HG03175 (cell line): ENCODE data around the gene CERCAM.
"Not testable (repeated sequence)": the region's sequence is repeated elsewhere in the genome, so short reads cannot be mapped to it uniquely, and the experiment has no call there.

Source experiments
- ATAC-seq: cut with Tn5 transposase; IDR thresholded peaks from one replicate; pipeline ENCODE4 v1.9.1; 2021; ENCODE audit warnings: mild to moderate bottlenecking, moderate library complexity; ENCODE audit not compliant: unreplicated experiment

Gene CERCAM

DNA sequence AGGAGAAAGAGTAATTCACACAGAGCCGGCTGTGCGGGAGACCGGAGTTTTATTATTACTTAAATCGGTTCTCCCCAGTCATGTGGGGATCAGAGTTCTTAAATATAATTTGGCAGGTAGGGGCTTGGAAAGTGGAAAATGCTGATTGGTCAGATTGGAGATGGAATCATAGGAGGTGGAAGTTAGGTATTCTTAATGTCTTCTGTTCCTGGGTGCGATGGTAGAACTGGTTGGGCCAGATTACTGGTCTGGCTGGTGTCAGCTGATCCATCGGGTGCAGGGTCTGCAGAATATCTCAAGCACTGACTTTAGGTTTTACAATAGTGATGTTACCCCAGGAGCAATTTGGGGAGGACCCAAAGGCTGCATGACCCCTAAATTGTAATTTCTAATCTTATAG, 4.6 kb upstream of the CERCAM start:
- no peak for ATAC-seq

DNA sequence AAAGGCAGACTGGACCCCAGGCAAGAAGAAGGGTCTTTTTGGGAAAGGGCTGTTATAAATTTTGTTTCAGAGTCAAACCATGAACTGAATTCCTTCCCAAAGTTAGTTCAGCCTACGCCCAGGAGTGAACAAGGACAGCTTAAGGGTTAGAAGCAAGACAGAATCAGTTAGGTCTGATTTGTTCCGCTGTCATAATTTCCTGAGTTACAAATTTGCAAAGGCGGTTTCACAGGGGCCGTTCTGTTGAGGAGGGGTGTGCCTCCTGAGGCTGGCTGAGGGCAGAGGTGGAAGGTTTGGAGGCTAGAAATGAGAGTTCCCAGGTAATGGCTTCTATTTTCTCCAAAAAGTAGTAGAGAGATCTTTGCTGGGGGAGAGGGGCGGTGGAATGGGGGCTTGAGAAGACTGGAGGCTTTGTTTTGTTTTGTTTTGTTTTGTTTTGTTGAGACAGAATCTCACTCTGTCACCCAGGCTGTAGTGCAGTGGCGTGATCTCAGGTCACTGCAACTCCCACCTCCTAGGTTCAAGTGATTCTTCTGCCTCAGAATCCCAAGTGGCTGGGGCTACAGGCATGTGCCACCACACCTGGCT, 4.1 kb upstream of the CERCAM start:
- no peak for ATAC-seq

DNA sequence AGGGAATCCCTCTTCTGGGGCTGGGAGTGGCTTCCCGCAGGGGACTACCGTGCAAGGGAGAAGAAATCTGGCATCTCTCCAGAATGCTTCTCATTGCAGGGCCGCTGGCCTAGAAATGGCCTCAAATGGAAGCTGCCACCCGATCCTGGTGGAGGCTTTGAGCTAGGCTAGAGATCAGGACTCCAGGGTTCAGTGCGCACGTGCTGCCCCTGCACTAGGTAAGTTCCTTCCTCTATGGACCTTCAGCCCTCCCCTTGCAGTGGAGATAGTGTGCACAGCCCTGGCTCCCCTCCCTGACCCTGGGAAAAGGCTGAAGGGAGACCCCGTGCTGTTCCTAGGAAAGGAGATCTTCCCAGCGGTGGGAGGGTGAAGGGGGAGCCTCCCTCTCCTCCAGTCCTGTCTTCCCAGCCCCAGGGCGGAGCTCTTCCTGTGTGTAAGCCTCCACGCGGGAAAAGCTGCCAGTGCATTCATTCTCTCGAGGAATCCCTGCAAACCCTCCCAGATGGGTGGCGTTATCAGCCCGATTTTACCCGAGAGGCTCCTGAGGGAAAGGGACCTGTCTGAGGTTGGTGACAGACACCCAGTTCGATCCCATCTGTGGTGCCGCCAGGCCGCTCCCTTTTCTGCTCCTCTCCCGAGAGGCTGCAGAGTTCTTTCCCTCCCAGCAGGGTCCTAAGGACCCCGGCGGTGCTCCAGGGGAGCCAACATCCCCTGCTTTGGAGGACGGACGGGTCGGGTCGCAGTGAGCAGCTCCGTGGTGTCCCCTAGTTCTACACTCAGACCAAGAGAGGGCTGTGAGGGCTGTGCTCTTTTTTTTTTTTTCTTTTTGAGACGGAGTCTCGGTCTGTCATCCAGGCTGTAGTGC, 1.4 kb upstream of the CERCAM start:
- ATAC-seq = no peak

GRCh38 chr9:128420060-128420650, 502 bp upstream of the CERCAM start:
- ATAC-seq = peak; percentile 71

GRCh38 chr9:128421482-128421996, 882 bp downstream of the CERCAM start:
- no peak for ATAC-seq

DNA sequence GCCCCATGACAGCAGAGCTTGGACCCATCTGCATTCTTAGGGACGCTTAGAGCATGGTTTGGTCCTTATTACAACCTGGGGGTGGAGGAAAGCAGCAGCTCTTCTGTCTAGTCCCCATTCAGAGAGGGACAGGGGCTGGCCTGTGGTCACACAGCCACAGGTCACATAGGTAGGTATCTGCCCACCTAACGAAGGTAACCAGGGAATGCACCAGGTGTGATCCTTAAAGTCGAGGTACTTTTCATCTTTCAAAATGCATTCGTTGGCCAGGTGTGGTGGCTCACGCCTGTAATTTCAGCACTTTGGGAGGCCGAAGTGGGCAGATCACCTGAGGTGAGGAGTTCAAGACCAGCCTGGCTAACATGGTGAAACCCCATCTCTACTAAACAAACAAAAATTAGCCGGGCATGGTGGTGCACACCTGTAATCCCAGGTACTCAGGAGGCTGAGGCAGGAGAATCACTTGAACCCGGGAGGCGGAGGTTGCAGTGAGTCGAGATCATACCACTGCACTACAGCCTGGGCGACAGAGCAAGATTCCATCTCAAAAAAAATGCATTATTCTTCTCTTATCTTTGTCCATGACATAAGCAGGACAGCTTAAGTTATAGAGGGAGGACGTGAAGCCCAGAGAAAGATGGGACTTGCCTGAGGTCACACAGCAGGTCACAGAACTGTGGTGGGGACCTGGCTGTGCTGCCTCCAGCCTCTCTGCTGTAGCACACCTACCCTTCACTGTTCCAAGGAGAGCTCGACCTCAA, 1.5 kb downstream of the CERCAM start:
- not testable (repeated sequence) for ATAC-seq

DNA sequence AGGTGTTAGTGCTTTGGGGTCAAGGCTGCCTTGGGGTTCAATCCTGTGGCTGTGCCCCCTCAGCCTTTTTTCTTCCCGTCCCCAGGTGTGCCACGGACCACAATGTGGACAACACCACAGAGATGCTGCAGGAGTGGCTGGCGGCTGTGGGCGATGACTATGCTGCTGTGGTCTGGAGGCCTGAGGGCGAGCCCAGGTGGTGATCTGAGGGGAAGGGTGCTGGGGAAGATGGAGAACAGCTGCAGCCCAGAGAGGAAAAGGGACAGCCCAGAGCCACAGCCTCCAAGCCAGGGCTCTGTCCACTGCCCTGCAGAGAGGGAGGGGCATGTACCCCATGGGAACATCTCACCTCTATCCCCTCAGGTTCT, 2.1 kb downstream of the CERCAM start:
- no peak for ATAC-seq

DNA sequence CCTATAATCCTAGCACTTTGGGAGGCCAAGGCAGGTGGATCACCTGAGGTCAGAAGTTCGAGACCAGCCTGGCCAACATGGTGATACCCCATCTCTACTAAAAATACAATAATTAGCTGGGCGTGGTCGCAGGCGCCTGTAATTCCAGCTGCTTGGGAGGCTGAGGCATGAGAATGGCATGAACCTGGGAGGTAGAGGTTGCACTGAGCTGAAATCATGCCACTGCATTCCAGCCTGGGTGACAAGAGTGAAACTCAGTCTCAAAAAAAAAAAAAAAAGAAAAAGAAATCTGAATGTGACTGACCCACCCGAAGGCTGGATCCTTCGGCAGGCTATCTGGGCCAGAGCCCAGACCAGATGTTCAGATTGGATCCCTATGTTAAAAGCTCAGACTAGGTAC, 2.7 kb downstream of the CERCAM start:
- ATAC-seq = not testable (repeated sequence)

DNA sequence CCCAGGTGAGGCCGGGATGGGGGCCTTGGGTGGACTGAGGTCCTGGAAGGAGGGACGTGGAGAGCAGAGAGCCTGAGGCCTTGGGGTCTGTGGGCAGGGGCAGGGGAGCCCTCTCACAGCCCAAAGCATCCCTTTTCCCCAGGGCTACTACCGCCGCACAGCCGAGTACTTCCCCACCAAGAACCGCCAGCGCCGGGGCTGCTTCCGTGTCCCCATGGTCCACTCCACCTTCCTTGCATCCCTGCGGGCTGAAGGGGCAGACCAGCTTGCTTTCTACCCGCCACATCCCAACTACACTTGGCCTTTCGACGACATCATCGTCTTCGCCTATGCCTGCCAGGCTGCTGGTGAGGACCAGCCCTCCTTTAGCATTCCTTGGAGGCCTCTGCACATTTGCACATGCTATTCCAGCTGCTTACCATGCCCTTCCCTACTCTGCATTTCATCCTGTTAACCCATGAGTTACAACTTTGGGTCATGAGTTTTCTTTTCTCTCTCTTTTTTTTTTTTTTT, 3.7 kb downstream of the CERCAM start:
- ATAC-seq = no peak

- no peak for ATAC-seq
These were observed 8.2 kb downstream of the CERCAM start for GRCh38 chr9:128428644-128429512.

DNA sequence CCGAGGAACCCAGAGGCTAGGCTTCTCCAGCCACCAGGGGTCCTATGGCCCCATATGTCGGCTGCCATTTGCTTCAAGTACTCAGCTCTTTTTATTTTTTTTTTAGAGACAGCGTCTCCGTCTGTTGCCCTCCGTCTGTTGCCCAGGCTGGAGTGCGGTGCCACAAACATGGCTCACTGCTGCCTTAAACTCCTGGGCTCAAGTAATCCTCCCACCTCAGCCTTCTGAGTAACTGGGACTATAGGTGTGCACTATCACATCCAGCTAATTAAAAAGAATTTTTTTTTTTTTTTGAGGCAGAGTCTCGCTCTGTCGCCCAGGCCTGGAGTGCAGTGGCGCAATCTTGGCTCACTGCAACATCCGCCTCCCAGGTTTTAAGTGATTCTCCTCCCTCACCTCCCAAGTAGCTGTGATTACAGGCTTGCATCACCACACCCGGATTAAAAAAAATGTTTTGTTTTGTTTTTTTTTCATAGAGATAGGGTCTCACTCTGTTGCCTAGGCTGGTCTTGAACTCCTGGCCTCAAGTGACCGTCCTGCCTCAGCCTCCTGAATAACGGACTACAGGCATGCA, 8.9 kb downstream of the CERCAM start:
- ATAC-seq = no peak

- ATAC-seq = no peak
These were observed 10.6 kb downstream of the CERCAM start for GRCh38 chr9:128431207-128431606.

DNA sequence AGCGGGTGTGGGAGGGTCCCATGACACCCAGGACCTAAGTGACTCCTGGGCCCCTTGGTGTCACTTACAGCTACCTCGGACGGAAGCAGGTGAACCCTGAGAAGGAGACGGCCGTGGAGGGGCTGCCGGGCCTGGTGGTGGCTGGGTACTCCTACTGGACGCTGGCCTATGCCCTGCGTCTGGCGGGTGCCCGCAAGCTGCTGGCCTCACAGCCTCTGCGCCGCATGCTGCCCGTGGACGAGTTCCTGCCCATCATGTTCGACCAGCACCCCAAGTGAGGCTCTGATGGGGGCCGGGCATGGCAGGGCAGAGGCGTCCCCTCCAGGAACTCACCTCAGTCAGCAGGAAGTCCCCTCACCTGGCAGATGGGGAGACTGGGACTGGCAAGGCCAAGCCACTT, 13.7 kb downstream of the CERCAM start:
- ATAC-seq = no peak

GRCh38 chr9:128435611-128436010, 15.0 kb downstream of the CERCAM start:
- no peak for ATAC-seq

DNA sequence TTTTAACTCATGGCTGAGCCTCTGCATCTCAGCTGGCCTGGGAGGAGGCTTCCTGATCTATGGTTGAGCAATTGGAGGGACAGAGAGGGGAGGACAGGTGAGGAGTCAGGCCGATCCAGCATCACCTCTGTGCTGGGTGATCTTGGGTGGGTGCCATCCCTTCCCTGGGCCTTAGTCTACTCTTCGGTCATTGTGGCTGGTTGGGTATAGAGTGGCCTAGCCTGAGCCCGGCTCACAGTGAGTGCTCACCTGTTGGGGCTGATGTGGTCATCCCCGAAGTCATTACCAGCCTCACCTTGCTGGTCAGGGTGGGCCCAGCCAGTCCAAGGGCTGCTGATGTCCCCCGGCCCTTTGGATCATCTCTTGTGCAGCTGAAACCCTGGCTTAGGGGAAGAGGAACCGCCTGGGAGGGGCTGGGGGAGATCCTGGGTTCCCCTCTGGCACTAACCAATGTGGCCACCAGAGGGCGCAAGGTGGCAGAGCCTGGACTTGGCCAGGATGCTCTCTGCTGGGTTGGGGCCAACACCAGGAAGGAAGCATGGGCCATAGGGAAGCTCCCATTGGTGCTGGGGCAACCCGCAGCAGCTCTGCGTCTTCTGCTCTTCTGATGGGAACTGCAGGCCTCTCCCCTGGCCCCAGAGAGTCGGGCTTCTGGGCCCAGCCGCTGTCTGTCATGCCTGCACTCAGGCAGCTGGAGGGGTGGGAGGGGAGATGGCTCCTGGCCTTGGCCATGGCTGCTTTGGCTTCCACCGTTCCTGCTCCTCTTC, 17.9 kb downstream of the CERCAM start:
- ATAC-seq = no peak

- ATAC-seq = no peak
These were observed 18.6 kb downstream of the CERCAM start for GRCh38 chr9:128439273-128439672.

DNA sequence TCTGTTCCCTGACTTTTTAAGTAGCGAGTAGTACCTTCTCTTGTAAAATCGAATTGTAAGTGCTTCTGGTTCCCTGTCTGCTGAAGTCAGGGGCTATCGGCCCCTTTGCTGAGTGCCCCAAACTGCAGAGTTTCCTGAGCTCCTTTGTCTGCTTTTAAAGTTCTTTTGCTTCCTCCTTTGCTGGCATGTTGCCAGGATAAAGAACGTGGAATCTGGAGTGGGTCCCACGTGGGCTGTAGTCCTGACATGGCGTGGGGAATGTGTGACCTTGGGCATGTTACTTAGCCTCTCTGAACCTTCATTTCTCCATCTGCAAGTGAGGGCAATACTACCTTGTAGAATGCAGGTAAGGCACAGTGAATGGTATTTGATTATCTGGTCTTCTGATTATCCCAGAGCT, 21.5 kb downstream of the CERCAM start:
- no peak for ATAC-seq

DNA sequence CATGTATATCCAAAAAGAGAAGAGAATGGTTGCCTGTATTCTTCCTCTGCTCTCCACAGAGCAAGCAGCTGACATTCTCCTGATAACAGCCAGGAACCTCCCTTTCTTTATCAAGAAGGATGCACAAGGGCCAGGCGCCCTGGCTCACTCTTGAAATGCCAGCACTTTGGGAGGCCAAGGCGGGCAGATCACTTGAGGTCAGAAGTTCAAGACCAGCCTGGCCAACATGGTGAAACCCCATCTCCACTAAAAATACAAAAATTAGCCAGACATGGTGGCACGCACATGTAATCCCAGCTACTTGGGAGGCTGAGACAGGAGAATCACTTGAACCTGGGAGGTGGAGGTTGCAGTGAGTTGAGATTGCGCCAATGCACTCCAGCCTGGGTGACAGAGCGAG, 25.8 kb downstream of the CERCAM start:
- ATAC-seq = not testable (repeated sequence)

GRCh38 chr9:128448746-128449145, 28.1 kb downstream of the CERCAM start:
- ATAC-seq = no peak
